ENCODE data around the gene ZNF219.

The ZNF219 gene

DNA sequence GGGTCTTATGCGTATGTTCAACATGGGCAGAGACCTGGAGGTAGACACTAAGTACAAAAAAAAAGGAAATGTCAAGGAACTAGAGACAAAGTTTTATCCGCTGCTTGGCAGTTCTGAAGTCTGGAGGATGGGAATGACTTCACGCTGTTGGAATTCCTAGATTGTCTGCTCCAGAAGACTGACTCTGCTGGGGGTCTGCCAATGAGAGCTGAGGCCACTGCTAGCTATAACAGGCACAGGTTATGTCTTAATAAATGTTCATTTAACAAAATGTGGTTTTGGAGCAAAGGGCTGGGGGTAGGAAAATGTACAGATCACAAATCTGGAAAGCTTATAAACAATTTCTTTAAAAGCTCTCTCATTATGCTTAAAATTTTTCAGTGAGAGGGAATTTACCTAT, 35.0 kb downstream of the ZNF219 start:
- peak; percentile 90 for DNase-seq

DNA sequence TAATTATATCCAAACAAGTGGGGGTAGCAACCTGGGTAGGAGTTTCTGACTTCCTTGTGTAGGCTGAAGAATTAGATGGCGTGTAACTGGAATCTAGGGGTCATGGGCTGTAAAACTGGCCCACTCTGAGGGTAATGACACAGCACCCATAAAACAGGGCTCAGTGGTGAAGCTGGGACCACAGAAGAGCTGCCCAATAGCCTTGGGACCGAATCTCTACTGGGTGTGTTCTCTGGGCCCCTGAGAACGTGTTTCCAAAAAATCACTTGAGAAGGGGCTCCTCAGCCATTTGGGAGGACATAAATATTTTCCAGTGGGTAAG, 37.1 kb downstream of the ZNF219 start:
- no peak for DNase-seq

DNA sequence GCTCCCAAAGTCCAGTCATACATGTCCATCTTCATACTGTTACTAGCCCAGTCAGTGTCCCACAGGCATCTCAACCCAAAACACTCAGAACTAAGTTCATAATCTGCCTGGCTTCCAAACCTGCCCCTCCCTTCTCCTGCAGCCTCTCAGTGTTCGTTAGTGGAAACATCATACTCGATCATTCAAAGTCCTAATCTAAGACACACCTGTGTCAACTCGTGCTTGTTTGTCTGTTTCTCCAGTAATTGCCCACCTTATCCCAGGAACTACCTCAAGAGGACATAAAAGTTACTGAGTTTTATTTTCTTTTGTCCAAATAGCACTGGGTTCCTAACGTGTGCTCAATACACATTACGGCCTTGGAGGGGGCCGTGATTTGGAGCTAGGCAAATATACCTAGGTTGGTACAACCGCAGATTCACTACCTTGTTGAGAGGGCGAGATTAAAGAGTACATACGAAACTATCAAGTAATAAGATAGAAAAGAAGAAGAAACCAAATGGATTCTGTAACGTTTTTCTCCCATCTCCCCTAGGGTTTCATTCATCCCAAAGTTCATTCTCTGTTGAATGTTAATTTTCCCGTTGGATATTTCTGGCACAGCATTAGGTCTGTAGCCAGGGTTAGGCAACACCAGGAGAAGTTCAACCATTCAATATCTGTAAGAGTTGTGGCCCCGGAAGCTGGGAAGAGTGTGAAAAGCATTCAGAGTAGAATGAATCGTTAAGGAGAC, 37.7 kb downstream of the ZNF219 start:
- no peak for DNase-seq

DNA sequence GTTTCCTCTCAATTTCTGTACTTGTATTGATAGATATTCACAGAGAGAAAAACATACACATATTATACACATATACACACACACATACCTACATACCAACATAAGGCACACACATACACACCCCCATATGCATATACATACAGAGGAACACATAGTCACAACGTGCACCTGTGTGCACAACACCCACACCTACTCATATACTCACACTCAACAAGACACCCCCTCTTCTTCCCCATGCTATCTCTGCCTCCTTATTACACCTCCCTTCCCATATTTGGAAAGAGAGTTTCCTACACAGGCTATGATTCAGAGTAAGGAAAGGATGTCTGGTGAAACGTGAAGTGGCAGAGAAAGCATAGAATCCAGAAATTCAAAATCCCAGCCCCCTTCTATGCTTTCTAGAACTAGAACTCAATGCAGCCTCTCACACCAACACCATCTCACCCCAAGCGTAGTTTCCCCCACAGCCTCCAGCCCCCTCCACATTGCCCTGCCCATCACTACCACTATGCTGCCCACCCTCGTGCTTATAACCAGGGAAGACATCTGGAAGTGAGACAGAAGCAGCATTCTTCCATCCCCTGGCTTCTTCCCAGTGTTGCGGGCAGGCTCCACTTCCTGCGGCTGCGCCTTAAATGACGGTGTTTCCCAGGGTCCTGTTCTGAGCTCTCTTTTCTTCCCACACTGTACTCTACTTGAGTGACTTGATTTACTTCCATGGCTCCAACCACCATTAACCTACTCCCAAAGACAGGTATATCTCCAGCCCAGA, 38.4 kb downstream of the ZNF219 start:
- peak; percentile 26 for DNase-seq

DNA sequence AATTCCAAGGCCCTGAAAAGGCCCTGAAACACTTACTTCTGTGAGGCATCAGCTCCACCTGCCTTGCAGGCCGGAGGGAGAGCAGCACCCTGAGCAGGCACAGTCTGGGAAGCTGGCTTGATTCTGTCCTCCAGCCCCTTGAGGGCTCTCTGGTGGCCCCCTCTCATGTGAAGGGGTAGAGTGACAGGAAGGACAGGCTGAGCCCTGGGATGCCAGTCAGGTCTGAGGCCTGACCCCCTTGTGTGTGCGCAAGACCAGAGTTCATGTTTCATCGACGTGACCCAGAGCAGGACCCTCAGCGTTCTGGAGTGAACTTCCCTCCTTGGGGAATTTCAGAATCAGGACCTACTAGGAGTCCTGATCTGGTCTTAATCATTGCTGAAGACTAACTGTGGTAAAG, 39.6 kb downstream of the ZNF219 start:
- DNase-seq, result no peak

DNA sequence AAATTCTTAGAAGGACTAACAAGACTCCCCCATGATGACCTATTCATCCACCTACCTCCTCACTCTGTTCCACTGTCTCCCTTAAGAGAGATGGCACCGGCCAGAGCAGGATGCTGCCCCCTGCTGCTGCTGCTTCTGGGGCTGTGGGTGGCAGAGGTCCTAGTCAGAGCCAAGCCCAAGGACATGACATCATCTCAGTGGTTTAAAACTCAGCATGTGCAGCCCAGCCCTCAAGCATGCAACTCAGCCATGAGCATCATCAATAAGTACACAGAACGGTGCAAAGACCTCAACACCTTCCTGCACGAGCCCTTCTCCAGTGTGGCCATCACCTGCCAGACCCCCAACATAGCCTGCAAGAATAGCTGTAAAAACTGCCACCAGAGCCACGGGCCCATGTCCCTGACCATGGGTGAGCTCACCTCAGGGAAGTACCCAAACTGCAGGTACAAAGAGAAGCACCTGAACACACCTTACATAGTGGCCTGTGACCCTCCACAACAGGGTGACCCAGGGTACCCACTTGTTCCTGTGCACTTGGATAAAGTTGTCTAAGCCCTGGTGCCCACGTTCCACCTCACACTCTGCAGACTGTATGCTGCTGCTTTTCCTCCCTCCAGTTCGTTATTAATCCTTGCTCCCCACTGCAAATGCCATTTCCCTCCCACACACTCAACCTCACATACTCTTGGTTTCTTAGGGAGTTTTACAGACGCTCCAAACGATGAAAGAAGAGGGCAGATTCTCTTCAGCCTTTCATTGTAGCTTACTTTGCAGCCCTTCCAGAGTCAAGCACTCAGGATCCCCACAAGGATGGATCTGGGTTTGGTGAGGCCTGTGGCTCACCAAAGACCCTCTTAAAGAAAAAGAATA, 40.4 kb downstream of the ZNF219 start, which contains the start of gene RNASE8:
Gene RNASE8, plus strand, starts transcription at position 20 of the 873 bp plus-strand sequence. Its CDS starts 71 bp downstream, at position 91.
- DNase-seq, result no peak

DNA sequence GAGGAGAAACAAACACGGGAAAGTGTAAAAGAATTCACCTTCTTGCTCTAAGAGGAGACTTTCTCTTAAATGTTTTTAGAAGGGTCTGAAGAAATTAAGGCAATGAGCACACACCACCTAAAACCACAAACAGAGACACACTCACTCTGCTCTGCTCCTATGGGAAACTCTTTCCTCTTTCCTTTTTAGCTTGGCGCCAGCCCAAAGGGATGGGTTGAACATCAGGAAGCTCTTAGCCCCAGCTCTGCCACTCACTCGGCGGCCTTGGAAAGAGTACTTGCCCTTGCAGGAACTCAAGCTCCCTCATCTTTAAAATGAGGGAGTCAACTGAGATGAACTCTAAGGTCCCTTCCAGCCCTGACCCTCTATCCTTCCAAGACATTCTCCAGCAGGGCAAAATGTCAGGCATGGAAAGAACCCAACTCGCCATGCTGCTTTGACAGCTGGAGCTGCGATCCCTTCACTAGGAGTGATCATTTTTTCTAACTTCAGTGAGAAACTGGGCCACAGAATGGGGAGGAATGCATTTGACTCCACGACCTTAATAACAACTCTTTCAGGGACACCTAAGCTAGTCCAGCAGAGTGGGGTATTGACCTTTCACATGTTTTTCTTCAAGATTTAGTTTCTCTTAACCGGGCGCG, 41.8 kb downstream of the ZNF219 start:
- DNase-seq, result peak; percentile 73

DNA sequence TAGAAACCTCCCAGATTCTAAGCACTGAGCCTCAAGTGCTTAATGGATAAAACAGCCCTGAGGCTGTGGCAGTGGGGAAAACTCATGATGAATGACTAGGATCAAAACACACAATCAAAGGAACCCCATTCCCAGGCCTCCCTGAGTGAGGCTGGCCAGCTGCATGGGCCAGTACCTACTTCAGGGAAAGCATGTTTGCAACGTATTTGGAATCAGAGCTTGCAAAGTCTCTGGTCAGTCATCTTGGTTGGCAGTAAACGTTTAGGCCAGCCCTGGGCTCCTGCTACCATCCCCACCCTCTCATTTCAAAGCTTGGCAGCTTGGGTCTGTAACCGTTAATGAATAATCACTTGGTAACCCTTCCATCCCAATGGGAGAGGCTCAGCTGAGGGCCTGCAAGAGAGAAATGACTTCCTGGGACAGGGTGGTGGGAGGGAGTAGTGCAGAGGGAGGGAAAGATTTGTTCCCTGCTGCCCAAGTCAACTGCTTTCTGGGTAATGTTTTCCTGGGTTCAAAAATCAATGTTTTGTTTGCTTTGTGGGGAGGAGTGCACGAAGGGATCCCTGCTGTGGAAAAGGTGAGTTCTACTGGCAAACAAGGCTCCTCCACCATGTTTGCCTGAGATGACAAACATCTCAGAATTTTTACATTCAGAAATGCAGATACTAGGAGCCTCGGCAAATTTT, 42.9 kb downstream of the ZNF219 start:
- DNase-seq, result no peak

DNA sequence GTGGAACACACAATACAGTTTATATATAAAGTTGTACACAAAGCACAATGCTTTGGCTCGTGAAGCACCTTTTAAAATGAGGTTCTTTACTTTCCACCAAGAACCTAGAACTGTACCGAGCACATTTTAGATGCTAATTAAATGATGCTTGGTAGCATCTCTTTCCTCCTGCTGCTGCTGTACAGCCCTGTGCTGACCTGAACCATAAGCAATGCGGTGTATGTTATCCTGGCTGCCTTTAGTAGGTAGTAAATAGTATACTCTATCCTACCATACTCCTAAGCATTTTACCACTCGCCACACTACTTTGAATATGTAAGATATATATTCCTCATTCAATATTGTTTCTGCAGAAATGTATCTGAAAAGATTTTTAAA, 43.7 kb downstream of the ZNF219 start:
- DNase-seq, result no peak

DNA sequence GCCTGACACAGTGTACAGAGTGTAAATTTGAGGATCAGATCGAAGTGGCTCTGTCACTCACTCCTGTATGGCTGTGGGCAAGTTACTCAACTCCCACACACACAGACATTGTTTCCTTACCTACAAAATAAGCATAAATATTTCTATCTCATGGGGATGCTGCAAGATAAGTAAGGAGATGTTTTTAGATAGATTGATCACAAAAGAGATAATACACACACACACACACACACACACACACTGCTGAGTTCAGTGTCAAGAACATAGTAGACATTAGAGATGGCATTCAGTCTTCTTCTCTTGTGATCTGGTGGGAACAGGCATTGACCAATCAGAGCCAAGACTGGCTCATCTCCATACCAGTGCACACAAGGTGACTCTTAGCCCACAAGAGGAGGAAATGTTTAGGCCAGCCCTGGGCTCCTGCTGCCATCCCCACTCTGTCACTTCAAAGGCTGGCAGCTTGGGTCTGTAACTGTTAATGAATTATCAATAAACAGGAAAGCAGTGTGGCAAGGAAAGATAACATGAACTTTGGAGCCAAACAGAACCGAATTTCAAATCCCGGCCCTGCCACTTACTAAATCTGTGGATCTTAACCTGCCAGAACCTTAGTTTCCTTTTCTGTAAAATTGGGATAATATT, 44.2 kb downstream of the ZNF219 start:
- no peak for DNase-seq

DNA sequence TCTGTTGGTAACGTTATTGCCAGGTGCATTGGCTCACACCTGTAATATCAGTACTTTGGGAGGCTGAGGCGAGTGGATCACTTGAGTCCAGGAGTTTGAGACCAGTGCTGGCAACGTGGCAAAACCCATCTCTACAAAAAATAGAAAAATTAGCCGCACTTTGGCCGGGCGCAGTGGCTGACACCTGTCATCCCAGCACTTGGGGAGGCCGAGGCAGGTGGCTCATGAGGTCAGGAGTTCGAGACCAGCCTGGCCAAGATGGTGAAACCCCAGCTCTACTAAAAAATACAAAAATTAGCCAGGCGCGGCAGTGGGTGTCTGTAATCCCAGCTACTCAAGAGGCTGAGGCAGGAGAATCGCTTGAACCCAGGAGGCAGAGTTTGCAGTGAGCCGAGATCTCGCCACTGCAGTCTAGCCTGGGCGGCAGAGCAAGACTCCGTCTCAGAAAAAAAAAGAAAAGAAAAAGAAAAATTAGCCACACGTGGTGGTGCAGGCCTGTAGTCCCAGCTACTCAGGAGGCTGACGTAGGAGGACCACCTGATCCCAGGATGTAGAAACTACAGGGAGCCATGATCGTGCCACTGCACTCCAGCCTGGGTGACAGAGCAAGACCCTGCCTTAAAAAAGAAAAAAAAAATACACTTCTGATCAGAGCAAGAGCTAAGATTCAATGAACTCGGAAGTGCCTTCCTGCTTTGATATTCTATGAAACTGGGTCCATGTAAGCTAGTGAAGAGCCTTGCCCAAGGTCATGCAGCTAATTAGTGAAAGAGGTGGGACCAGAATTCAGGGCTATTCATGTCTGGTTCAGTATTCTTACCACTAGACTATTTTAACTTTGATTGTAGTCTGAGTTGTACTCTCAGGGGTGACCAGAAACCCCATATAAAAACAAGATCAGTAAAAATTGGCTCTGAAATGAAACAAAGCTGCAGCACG, 45.0 kb downstream of the ZNF219 start:
- DNase-seq, result no peak

DNA sequence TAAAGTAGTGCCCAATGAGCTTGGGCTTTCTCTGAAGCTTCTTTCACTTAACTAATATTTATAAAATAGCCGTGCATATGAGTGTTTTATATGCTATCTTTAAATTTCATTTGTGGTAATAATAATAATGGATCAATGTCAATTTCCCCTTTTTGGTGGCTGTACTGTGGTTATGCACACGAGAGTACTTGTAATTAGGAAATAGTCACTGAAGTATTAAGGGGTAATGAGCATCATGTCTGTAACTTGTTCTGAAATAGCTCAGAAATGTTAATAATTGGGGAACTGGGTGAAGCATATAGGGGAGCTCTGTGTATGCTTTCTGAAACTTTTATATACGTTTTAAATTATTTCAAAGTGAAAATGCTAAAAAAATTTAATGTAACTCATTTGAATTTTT, 47.9 kb downstream of the ZNF219 start:
- DNase-seq, result no peak

DNA sequence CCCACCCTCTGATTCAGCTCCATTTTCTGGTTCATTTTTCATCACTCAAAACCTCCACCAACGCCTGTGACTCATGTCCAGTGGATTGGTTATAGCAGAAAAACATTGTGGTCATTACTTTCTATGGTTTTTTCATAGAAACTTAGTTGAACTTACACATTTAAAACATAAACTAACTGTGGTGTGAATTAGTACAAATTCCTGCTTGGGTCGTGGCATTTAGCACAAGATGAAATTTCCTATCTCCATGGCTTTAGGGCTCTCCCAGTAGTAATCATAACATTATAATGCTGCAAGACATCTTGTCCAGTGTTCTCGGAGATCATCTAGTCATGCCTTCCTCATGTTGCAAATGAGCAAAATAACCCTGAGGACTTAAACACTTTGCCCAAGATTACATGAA, 49.2 kb downstream of the ZNF219 start:
- DNase-seq, result peak; percentile 39

DNA sequence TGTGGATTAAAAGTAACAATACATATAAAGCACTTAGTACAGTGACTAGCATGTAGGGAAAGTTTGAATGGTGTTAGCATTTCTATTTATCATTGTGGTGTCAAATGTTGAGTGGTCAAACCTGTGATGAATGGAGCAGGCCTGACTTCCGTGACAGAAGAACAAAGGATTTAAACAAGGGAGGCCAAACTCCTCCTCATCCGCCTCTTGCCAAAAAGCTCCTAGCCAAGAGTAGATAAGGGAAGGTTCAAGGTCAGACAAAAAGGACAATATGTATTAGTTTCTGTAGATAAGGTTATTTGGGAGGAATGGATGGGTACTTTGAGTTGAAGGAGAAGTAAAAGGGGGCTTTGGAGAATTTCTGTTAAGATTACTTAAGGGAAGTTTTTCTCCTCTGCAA, 49.8 kb downstream of the ZNF219 start:
- no peak for DNase-seq

DNA sequence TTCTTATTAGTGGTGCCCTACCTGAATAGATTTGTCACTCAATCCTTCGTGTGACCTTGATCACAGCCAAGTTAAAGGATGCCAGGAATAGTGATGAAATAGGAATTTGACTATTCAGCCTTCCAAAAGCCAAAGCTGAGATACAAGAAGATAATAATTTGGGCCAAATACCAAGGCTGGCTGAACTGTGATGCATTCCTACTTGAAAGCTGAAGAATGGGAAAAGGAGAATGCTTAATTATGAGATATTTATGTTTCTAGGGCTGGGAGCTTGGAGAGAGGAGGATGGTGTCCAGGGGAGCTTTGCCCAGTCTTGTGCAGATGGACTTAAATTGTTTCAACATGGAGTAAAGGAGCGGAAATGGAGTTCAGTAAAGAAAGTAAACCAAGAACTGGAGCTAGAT, 51.1 kb downstream of the ZNF219 start:
- peak; percentile 29 for DNase-seq

DNA sequence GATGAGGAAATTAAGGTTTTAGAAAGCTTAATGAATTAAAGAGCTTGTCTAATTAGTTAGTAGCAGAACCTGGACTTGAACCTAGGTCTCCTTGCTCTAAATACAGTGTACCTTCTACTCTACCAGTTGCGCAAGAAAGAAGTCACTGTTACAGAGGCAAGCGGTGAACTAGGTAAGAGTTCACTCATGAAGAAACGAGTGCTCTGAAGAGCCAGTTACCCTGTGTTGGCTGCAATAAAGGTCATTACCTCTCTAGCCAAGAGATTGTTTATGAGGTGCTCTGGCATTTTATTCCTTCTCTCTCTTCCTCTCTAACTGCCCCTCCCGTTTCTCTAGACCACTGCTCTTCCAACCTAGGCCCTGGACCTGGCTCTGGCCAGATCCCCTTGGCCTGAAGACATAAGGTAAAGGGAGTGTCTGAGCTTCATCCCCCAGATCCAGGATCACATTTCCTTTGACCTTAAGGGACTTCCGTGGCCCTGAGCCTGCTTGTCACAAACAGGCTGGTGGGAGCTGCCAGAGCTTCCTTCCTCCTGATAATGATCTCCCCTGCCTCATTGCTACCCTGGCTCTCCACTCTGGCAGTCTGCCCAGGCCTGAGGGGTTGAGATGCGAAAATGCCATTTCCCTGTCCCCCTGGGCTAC, 54.4 kb downstream of the ZNF219 start:
- no peak for DNase-seq

DNA sequence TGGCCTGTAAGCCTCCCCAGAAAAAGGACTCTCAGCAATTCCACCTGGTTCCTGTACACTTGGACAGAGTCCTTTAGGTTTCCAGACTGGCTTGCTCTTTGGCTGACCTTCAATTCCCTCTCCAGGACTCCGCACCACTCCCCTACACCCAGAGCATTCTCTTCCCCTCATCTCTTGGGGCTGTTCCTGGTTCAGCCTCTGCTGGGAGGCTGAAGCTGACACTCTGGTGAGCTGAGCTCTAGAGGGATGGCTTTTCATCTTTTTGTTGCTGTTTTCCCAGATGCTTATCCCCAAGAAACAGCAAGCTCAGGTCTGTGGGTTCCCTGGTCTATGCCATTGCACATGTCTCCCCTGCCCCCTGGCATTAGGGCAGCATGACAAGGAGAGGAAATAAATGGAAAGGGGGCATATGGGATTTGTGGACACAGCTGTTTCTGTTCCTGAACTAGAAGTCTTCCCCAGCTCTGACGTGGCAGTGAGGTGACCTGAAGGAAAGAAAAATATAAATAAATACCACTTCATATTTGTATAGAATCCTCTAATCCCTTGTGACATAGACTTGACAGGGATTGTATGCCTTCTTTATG, 55.0 kb downstream of the ZNF219 start:
- no peak for DNase-seq

DNA sequence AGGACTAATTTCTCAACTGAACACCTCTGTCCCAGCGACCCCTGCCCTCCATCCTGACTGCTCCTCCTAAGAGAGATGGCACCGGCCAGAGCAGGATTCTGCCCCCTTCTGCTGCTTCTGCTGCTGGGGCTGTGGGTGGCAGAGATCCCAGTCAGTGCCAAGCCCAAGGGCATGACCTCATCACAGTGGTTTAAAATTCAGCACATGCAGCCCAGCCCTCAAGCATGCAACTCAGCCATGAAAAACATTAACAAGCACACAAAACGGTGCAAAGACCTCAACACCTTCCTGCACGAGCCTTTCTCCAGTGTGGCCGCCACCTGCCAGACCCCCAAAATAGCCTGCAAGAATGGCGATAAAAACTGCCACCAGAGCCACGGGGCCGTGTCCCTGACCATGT, 55.5 kb downstream of the ZNF219 start:
- DNase-seq, result no peak

DNA sequence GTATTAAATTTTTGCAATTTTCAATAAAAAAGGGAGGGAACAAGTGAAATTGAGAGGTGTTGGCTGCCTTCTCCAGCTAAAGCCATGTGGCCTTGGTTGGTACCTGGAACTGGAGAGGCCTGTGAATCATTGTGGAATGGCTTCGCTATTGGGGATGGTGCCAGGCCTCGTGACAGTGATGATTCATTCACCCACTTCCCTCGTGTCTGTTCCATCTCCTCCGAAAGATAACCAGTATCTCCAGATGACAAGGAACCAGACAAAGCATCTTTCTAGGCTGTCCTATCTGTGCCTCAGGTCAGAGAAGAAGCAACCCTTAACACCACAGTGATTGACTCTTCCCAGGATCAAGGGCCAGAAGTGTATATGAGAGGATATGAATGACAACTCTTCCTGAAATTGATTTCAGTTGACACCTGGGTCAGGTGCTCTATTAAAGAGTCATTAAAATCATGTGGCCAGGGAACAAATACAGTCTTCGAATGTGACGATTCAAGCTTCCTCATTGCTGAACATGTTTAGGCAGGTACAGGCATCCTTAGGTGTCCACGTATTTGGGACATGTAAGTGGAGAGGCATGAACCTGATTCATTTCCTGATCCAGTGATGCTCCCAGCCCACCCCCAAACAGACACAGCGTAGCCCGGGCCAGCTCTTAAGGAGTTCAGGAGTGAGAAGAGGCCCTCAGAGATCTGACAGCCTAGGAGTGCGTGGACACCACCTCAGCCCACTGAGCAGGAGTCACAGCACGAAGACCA, 56.6 kb downstream of the ZNF219 start, which contains the start of gene RNASE7:
Gene RNASE7, plus strand, starts transcription at position 687 of the 758 bp plus-strand sequence. CDS start 631 bp downstream, outside the sequence.
- DNase-seq, result no peak
